HEK293 (cell line): Measurements from ENCODE around the gene PPP6R1.
A peak's percentile ranks its signal among the peaks of the same experiment; 100 is the strongest.

ENCODE experiments used
- SETDB1 ChIP-seq: IDR thresholded peaks from one replicate; pipeline ENCODE4 v1.6.1; 2017; ENCODE audit warnings: mild to moderate bottlenecking, low read length, moderate library complexity, mixed read lengths; ENCODE audit not compliant: insufficient read length
- YY2 ChIP-seq: fragments of 450-650 bp; formaldehyde crosslinking; IDR thresholded peaks from 2 replicates; pipeline ENCODE4 v1.5.1; 2016; ENCODE audit warnings: missing biosample characterization, missing genetic modification characterization
- ZNF121 ChIP-seq: fragments of 450-650 bp; formaldehyde crosslinking; IDR thresholded peaks from 2 replicates; pipeline ENCODE4 v1.5.1; 2016; ENCODE audit warnings: missing biosample characterization, missing genetic modification characterization
- ZNF184 ChIP-seq: fragments of 450-650 bp; IDR thresholded peaks from 2 replicates; pipeline ENCODE4 v1.5.1; 2018; ENCODE audit warnings: missing biosample characterization, mild to moderate bottlenecking, missing genetic modification characterization
- ZNF548 ChIP-seq: fragments of 450-650 bp; formaldehyde crosslinking; IDR thresholded peaks from 2 replicates; pipeline ENCODE4 v1.5.1; 2016; ENCODE audit warnings: missing biosample characterization, missing genetic modification characterization
- ZNF560 ChIP-seq: fragments of 450-650 bp; formaldehyde crosslinking; IDR thresholded peaks from 2 replicates; pipeline ENCODE4 v1.5.1; 2017; ENCODE audit warnings: missing biosample characterization, missing genetic modification characterization, borderline replicate concordance
- ZNF623 ChIP-seq: fragments of 450-650 bp; formaldehyde crosslinking; IDR thresholded peaks from 2 replicates; pipeline ENCODE4 v1.5.1; 2016; ENCODE audit warnings: missing biosample characterization, missing genetic modification characterization
- TF ChIP-seq, protein P1 (sequence below): fragments of 450-650 bp; formaldehyde crosslinking; IDR thresholded peaks from 2 replicates; pipeline ENCODE4 v1.5.1; 2016; ENCODE audit warnings: missing biosample characterization, missing genetic modification characterization
- TF ChIP-seq, protein P2 (sequence below): fragments of 450-650 bp; formaldehyde crosslinking; IDR thresholded peaks from 2 replicates; pipeline ENCODE4 v1.5.1; 2016; ENCODE audit warnings: missing biosample characterization, missing genetic modification characterization
- TF ChIP-seq, protein P3 (sequence below): fragments of 450-650 bp; formaldehyde crosslinking; IDR thresholded peaks from 2 replicates; pipeline ENCODE4 v1.5.1; 2016; ENCODE audit warnings: missing biosample characterization, missing genetic modification characterization
- TF ChIP-seq, protein P4 (sequence below): fragments of 450-650 bp; formaldehyde crosslinking; IDR thresholded peaks from 2 replicates; pipeline ENCODE4 v1.5.1; 2017; ENCODE audit warnings: missing biosample characterization, missing genetic modification characterization
- TF ChIP-seq, protein P5 (sequence below): fragments of 450-650 bp; formaldehyde crosslinking; optimal IDR thresholded peaks from 2 replicates; pipeline ENCODE3; 2016; ENCODE audit warnings: missing biosample characterization, mild to moderate bottlenecking, missing genetic modification characterization
- TF ChIP-seq, protein P6 (sequence below): fragments of 450-650 bp; formaldehyde crosslinking; IDR thresholded peaks from 2 replicates; pipeline ENCODE4 v1.5.1; 2016; ENCODE audit warnings: missing biosample characterization, missing genetic modification characterization
- TF ChIP-seq, protein P7 (sequence below): fragments of 450-650 bp; formaldehyde crosslinking; IDR thresholded peaks from 2 replicates; pipeline ENCODE4 v1.5.1; 2016; ENCODE audit warnings: missing biosample characterization, missing genetic modification characterization

DNA sequence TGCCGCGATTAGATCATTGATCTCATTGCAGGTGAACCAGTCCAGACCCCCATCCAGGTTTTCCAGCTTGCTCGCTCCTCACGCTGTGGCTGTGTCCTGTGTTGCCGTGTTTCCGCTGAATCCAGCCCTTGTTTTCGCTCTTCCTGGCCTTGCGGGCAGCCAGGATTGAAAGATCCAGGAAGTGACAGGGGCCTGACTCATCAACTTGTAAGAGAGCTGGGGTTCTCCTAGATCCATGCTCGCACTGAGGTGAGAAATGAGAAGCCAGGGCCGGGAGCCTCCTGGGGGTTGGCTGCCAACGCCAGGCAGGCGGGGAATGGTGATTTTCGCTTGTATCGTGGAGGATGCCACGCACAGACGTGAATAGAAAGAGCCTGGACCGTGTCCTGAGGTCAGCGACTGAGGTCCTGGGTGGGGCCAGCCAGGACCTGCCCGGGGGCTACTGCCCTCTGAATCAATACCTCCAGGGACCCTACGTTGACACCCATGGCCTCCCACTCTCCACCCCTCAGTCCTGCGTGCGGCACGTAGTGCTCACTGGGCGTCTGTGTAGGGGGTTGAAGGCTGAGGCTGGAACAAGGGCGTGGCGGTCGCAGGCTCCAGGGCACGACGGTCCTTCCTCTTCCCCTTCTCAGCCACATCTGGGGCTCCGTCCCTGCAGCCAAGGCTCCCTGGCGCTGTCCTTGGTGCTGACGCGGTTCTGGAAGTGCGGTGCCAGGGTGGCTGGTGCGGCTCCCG, 42.2 kb downstream of the PPP6R1 start:
- TF ChIP-seq, protein P1, sequence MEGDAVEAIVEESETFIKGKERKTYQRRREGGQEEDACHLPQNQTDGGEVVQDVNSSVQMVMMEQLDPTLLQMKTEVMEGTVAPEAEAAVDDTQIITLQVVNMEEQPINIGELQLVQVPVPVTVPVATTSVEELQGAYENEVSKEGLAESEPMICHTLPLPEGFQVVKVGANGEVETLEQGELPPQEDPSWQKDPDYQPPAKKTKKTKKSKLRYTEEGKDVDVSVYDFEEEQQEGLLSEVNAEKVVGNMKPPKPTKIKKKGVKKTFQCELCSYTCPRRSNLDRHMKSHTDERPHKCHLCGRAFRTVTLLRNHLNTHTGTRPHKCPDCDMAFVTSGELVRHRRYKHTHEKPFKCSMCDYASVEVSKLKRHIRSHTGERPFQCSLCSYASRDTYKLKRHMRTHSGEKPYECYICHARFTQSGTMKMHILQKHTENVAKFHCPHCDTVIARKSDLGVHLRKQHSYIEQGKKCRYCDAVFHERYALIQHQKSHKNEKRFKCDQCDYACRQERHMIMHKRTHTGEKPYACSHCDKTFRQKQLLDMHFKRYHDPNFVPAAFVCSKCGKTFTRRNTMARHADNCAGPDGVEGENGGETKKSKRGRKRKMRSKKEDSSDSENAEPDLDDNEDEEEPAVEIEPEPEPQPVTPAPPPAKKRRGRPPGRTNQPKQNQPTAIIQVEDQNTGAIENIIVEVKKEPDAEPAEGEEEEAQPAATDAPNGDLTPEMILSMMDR (tag by site-specific recombination), result no peak
- TF ChIP-seq SETDB1 (no peak), YY2 (tag by site-specific recombination) (peak; percentile 75), ZNF560 (tag by site-specific recombination) (no peak), ZNF623 (peak; percentile 40), ZNF548 (tag by site-specific recombination) (no peak), ZNF121 (tag by site-specific recombination) (peak; percentile 86; the same call in 1 of the 2 replicates), ZNF184 (tag by site-specific recombination) (peak; percentile 83; the same call in 1 of the 2 replicates)
- TF ChIP-seq, protein P2, sequence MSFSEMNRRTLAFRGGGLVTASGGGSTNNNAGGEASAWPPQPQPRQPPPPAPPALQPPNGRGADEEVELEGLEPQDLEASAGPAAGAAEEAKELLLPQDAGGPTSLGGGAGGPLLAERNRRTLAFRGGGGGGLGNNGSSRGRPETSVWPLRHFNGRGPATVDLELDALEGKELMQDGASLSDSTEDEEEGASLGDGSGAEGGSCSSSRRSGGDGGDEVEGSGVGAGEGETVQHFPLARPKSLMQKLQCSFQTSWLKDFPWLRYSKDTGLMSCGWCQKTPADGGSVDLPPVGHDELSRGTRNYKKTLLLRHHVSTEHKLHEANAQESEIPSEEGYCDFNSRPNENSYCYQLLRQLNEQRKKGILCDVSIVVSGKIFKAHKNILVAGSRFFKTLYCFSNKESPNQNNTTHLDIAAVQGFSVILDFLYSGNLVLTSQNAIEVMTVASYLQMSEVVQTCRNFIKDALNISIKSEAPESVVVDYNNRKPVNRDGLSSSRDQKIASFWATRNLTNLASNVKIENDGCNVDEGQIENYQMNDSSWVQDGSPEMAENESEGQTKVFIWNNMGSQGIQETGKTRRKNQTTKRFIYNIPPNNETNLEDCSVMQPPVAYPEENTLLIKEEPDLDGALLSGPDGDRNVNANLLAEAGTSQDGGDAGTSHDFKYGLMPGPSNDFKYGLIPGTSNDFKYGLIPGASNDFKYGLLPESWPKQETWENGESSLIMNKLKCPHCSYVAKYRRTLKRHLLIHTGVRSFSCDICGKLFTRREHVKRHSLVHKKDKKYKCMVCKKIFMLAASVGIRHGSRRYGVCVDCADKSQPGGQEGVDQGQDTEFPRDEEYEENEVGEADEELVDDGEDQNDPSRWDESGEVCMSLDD (tag by site-specific recombination), result peak; percentile 84
- TF ChIP-seq, protein P3, sequence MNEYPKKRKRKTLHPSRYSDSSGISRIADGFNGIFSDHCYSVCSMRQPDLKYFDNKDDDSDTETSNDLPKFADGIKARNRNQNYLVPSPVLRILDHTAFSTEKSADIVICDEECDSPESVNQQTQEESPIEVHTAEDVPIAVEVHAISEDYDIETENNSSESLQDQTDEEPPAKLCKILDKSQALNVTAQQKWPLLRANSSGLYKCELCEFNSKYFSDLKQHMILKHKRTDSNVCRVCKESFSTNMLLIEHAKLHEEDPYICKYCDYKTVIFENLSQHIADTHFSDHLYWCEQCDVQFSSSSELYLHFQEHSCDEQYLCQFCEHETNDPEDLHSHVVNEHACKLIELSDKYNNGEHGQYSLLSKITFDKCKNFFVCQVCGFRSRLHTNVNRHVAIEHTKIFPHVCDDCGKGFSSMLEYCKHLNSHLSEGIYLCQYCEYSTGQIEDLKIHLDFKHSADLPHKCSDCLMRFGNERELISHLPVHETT (tag by site-specific recombination), result peak; percentile 93
- TF ChIP-seq, protein P4, sequence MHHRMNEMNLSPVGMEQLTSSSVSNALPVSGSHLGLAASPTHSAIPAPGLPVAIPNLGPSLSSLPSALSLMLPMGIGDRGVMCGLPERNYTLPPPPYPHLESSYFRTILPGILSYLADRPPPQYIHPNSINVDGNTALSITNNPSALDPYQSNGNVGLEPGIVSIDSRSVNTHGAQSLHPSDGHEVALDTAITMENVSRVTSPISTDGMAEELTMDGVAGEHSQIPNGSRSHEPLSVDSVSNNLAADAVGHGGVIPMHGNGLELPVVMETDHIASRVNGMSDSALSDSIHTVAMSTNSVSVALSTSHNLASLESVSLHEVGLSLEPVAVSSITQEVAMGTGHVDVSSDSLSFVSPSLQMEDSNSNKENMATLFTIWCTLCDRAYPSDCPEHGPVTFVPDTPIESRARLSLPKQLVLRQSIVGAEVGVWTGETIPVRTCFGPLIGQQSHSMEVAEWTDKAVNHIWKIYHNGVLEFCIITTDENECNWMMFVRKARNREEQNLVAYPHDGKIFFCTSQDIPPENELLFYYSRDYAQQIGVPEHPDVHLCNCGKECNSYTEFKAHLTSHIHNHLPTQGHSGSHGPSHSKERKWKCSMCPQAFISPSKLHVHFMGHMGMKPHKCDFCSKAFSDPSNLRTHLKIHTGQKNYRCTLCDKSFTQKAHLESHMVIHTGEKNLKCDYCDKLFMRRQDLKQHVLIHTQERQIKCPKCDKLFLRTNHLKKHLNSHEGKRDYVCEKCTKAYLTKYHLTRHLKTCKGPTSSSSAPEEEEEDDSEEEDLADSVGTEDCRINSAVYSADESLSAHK, result peak; percentile 68
- TF ChIP-seq, protein P5, sequence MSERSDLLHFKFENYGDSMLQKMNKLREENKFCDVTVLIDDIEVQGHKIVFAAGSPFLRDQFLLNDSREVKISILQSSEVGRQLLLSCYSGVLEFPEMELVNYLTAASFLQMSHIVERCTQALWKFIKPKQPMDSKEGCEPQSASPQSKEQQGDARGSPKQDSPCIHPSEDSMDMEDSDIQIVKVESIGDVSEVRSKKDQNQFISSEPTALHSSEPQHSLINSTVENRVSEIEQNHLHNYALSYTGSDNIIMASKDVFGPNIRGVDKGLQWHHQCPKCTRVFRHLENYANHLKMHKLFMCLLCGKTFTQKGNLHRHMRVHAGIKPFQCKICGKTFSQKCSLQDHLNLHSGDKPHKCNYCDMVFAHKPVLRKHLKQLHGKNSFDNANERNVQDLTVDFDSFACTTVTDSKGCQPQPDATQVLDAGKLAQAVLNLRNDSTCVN, result peak; percentile 29
- TF ChIP-seq, protein P6, sequence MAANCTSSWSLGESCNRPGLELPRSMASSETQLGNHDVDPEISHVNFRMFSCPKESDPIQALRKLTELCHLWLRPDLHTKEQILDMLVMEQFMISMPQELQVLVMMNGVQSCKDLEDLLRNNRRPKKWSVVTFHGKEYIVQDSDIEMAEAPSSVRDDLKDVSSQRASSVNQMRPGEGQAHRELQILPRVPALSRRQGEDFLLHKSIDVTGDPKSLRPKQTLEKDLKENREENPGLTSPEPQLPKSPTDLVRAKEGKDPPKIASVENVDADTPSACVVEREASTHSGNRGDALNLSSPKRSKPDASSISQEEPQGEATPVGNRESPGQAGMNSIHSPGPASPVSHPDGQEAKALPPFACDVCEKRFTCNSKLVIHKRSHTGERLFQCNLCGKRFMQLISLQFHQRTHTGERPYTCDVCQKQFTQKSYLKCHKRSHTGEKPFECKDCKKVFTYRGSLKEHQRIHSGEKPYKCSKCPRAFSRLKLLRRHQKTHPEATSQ (tag by site-specific recombination), result no peak
- TF ChIP-seq, protein P7, sequence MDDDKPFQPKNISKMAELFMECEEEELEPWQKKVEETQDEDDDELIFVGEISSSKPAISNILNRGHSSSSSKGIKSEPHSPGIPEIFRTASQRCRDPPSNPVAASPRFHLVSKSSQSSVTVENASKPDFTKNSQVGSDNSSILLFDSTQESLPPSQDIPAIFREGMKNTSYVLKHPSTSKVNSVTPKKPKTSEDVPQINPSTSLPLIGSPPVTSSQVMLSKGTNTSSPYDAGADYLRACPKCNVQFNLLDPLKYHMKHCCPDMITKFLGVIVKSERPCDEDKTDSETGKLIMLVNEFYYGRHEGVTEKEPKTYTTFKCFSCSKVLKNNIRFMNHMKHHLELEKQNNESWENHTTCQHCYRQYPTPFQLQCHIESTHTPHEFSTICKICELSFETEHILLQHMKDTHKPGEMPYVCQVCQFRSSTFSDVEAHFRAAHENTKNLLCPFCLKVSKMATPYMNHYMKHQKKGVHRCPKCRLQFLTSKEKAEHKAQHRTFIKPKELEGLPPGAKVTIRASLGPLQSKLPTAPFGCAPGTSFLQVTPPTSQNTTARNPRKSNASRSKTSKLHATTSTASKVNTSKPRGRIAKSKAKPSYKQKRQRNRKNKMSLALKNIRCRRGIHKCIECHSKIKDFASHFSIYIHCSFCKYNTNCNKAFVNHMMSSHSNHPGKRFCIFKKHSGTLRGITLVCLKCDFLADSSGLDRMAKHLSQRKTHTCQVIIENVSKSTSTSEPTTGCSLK (tag by site-specific recombination), result no peak
